GM12878 (cell line): ENCODE data around the gene WASF2. TPM values are rescaled to one million over a fixed set of nuclear protein-coding genes. Genes with fewer than 3 reads are reported as not detected.
A peak's percentile ranks its signal among the peaks of the same experiment; 100 is the strongest.

Experiments
- BCL3 ChIP-seq: IDR thresholded peaks from 2 replicates; pipeline ENCODE4 v1.6.1; 2011; ENCODE audit warnings: borderline replicate concordance, low read depth, mild to moderate bottlenecking, moderate library complexity, low read length; ENCODE audit not compliant: insufficient read depth, poor library complexity, severe bottlenecking
- CREB1 ChIP-seq: IDR thresholded peaks from 2 replicates; pipeline ENCODE4 v1.6.1; 2012; ENCODE audit warnings: low read depth, mild to moderate bottlenecking, inconsistent platforms
- EED ChIP-seq: sonication (generic); IDR thresholded peaks from 2 replicates; pipeline ENCODE4 v1.6.1; 2016; ENCODE audit warnings: antibody characterized with exemption, low read depth
- HDGF ChIP-seq: fragments of 450-650 bp; IDR thresholded peaks from 2 replicates; pipeline ENCODE4 v1.6.1; 2016; ENCODE audit warnings: antibody characterized with exemption
- IKZF2 ChIP-seq, 2 experiments: fragments of 450-650 bp; IDR thresholded peaks; 2 replicates each; pipeline ENCODE4 v1.6.1; 2017; ENCODE audit warnings: mild to moderate bottlenecking in 2 of 2, moderate library complexity in 2 of 2
- MAX ChIP-seq: IDR thresholded peaks from 2 replicates; pipeline ENCODE4 v1.6.1; 2012; ENCODE audit warnings: low read depth, low read length, improper control_type of control experiment
- MEF2B ChIP-seq: fragments of 450-650 bp; IDR thresholded peaks from 2 replicates; pipeline ENCODE4 v1.6.1; 2018; ENCODE audit warnings: mild to moderate bottlenecking, moderate library complexity; ENCODE audit not compliant: partially characterized antibody, poor library complexity, severe bottlenecking
- NFIC ChIP-seq: IDR thresholded peaks from 2 replicates; pipeline ENCODE4 v1.6.1; 2012; ENCODE audit warnings: low read depth, mild to moderate bottlenecking, inconsistent platforms, low read length, moderate library complexity
- NR2F1 ChIP-seq: fragments of 450-650 bp; conservative IDR thresholded peaks from 2 replicates; pipeline ENCODE4 v1.6.1; 2017; ENCODE audit warnings: mild to moderate bottlenecking
- POLR2AphosphoS5 ChIP-seq: IDR thresholded peaks from 2 replicates; pipeline ENCODE4 v1.6.1; 2011; ENCODE audit warnings: mild to moderate bottlenecking, low read length, inconsistent platforms
- RUNX3 ChIP-seq: IDR thresholded peaks from 2 replicates; pipeline ENCODE4 v1.6.1; 2012; ENCODE audit warnings: low read length, inconsistent platforms
- TCF12 ChIP-seq: IDR thresholded peaks from 2 replicates; pipeline ENCODE4 v1.6.1; 2011; ENCODE audit warnings: low read depth, mild to moderate bottlenecking, low read length
- ZNF687 ChIP-seq: fragments of 450-650 bp; IDR thresholded peaks from 2 replicates; pipeline ENCODE4 v1.6.1; 2017; ENCODE audit warnings: mild to moderate bottlenecking, moderate library complexity
- ZSCAN29 ChIP-seq: fragments of 450-650 bp; IDR thresholded peaks from 2 replicates; pipeline ENCODE4 v1.6.1; 2017; ENCODE audit warnings: mild to moderate bottlenecking, moderate library complexity
- polyA plus RNA-seq, 11 experiments: library from polyadenylated mRNA; depleted of rRNA in 4 of 11; unstranded in 6 of 11; stranded (reverse) in 5 of 11; fragments of >200 nt; fragmentation: Nextera tagmentation in 4 of 11; fragmentation: Illumina TruSeq in 1 of 11; extraction: Ambion mirVana in 4 of 11; extraction: Trizol in 1 of 11; gene quantifications; 1 replicate in 1 of 11; 2 replicates in 10 of 11; pipeline versions ENCODE4 v1.2.1 to v1.2.3, GENCODE V29; 2011 to 2016; ENCODE audit warnings: inconsistent platforms in 2 of 11, missing spikeins in 2 of 11, low read depth in 1 of 11
- total RNA-seq, 4 experiments: library from RNA; depleted of rRNA in 3 of 4; stranded (reverse); fragments of >200 nt in 3 of 4; fragmentation: Illumina TruSeq in 1 of 4; extraction: Trizol in 1 of 4; gene quantifications; 2 replicates each; pipeline versions ENCODE4 v1.2.1 to v1.2.3, GENCODE V29; 2013 to 2021
- TF ChIP-seq, protein P1 (sequence below): fragments of 450-650 bp; formaldehyde crosslinking; IDR thresholded peaks from 2 replicates; pipeline ENCODE4 v1.4.0; 2020; ENCODE audit warnings: mild to moderate bottlenecking, moderate library complexity

WASF2 gene
- total and polyA plus RNA-seq, 10 of the 15 experiments (the other 5 are each of a cell fraction or from before 2014, with no cell fraction given): 7.0 to 111 (median 37.1) TPM

DNA sequence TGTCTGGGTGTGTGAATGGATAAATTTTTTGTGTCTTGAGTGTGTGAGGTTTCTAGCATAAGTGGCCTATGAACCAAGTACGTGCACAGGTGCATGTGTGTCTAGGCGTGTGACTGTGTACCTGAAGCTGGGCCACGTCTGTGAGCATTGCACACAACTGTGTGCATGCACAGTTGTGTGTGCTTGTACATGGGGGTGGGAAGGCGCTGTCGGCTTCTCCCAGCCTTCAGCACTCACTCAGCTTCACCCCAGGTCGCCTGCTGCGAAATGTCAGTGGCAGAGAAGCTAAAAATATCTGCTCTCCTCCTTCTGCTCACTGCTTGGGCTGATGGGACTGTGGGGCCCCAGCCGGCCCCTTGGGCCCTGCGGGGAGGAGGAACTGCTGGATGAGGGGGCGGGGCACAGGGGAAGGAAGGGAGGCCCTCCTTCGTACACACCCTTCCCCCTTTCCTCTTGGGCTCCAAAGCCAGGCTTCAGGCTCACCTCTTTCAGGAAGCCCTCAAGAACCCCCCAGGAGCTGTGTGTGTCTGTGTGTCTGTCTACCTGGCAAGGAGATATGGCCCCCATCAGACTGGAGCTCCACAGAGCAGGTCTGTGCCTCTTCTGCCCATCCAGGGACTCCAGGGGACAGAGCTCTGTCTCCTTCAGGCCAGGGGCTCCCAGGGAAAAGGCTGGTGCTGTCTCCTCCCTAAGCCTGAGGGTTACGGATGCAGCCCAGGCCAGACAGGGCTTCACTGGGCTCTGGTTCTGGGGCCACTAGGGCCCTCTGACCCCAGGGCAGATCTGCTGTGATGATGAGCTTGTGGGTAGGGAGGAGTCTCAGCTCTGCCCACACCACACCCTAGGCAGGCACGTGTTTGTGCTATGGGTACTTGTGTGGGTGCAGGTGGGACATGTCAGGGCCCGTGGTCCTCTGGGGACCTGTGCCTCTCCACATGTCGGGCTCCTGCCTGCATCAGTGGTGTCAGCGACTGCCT, 35.6 kb upstream of the WASF2 start (continued):
- TF ChIP-seq ZSCAN29 (no peak), EED (peak; percentile 56; the same call in 1 of the 2 replicates), NFIC (no peak), MAX (0 out of 2 replicates have a peak, but pooled peaks have one; percentile 25), ZNF687 (peak; percentile 40; the same call in 1 of the 2 replicates), IKZF2 (IDR thresholded peaks at IDR 0.05) (peak in 1 of 2 experiments; percentile 27; a peak in 3 of 4 replicates), BCL3 (peak; percentile 19), MEF2B (peak; percentile 81), POLR2AphosphoS5 (peak; percentile 58; the same call in 1 of the 2 replicates), HDGF (peak; percentile 16; the same call in 1 of the 2 replicates), TCF12 (peak; percentile 13), NR2F1 (peak; percentile 50), CREB1 (no peak), RUNX3 (0 out of 2 replicates have a peak, but pooled peaks have one; percentile 17)
- TF ChIP-seq, protein P1, sequence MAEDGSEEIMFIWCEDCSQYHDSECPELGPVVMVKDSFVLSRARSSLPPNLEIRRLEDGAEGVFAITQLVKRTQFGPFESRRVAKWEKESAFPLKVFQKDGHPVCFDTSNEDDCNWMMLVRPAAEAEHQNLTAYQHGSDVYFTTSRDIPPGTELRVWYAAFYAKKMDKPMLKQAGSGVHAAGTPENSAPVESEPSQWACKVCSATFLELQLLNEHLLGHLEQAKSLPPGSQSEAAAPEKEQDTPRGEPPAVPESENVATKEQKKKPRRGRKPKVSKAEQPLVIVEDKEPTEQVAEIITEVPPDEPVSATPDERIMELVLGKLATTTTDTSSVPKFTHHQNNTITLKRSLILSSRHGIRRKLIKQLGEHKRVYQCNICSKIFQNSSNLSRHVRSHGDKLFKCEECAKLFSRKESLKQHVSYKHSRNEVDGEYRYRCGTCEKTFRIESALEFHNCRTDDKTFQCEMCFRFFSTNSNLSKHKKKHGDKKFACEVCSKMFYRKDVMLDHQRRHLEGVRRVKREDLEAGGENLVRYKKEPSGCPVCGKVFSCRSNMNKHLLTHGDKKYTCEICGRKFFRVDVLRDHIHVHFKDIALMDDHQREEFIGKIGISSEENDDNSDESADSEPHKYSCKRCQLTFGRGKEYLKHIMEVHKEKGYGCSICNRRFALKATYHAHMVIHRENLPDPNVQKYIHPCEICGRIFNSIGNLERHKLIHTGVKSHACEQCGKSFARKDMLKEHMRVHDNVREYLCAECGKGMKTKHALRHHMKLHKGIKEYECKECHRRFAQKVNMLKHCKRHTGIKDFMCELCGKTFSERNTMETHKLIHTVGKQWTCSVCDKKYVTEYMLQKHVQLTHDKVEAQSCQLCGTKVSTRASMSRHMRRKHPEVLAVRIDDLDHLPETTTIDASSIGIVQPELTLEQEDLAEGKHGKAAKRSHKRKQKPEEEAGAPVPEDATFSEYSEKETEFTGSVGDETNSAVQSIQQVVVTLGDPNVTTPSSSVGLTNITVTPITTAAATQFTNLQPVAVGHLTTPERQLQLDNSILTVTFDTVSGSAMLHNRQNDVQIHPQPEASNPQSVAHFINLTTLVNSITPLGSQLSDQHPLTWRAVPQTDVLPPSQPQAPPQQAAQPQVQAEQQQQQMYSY (CRISPR knock-in tag): no peak
